ENCODE results near the gene SAMD4A. TPM values are rescaled to one million over a fixed set of nuclear protein-coding genes. Genes with fewer than 3 reads are reported as not detected.

SAMD4A gene
- total RNA-seq, 4 donors from 2014 or later, result 39.8 to 53.3 (median 48.0) TPM

- H3K27ac ChIP-seq, result no peak overlapping the region
- H3K4me1 ChIP-seq, result peaks cover 0 to 13% (median 4%) of the 10 kb centered on the region in 4 donors
- H3K36me3 ChIP-seq, result no peaks in the 10 kb centered on the region
- no peak for DNase-seq (ENCODE audit: low spot score in 2 of 2)
- H3K4me3 ChIP-seq, result no peak overlapping the region
- TF ChIP-seq CTCF (IDR thresholded peaks at IDR 0.05), result no peak
- no peak for TF ChIP-seq EP300 (IDR thresholded peaks at IDR 0.05)
- no peak for TF ChIP-seq POLR2A (IDR thresholded peaks at IDR 0.05)
- H3K9me3 ChIP-seq, result no peaks in the 10 kb centered on the region
- WGBS, 2 donors, result 63 to 69% methylated on average over 5 of the region's 5 CpGs
- H3K27me3 ChIP-seq, result no peaks in the 10 kb centered on the region
These were observed 157.9 kb downstream of the SAMD4A start for GRCh38 chr14:54724676-54725325.

DNA sequence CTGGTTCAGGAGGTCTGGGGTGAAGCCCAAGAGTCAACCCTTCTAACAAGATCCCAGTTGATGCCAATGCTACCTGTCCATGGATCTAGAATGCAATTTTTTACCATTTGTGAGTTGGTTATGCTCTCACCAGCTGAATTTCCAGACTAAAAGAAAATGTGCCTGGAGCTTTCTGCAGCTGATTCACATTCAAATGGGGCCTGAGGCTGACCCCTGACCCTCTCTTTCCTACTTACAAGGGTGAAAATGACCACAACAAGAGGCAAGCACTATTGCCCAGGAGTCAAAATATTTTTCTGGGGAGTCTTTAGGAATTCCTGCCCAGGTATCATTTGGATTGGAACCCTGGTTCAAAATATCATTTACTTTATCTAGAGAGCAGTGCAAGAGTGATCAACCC is 159.1 kb downstream of the SAMD4A start:
- Histone ChIP-seq H3K36me3 (no peaks in the 10 kb centered on the region), H3K4me1 (peaks cover 0 to 22% (median 5%) of the 10 kb centered on the region in 4 donors), H3K4me3 (no peak overlapping the region), H3K9me3 (no peaks in the 10 kb centered on the region), H3K27ac (no peak overlapping the region), H3K27me3 (no peaks in the 10 kb centered on the region)
- TF ChIP-seq POLR2A (IDR thresholded peaks at IDR 0.05) (no peak), EP300 (IDR thresholded peaks at IDR 0.05) (no peak), CTCF (IDR thresholded peaks at IDR 0.05) (no peak)
- no peak for DNase-seq (ENCODE audit: low spot score in 2 of 2)

DNA sequence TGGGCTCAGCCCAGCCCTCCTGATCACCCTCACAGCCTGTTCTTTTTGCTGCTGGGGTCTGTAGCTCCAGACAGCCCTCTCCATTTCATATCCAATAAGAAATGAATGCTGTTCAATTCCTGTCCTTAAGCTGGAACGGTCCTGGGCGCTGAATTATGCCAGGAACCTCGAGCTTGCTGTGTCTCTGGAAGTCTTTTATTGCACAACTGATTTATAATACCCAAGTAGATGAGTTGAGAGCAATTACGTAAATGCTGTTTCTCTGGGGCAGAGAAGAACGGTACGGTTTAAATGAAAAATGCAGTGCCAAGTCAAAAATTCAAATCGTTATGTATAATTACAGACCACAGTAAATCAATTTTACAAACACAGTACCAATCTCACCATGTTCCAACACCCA is 161.0 kb downstream of the SAMD4A start:
- H3K27ac ChIP-seq, result peak overlapping the region in 1 of 4 donors; percentile 6
- no peak overlapping the region for H3K4me3 ChIP-seq
- H3K27me3 ChIP-seq, result no peaks in the 10 kb centered on the region
- TF ChIP-seq POLR2A (IDR thresholded peaks at IDR 0.05), result no peak
- no peak for TF ChIP-seq CTCF (IDR thresholded peaks at IDR 0.05)
- peak in 1 of 2 donors; percentile 9 for TF ChIP-seq EP300 (IDR thresholded peaks at IDR 0.05)
- no peak for DNase-seq (ENCODE audit: low spot score in 2 of 2)
- no peaks in the 10 kb centered on the region for H3K9me3 ChIP-seq
- H3K36me3 ChIP-seq, result no peaks in the 10 kb centered on the region
- 72 to 87% methylated on average over 7 of the region's 7 CpGs for WGBS, 2 donors
- peaks cover 0 to 26% (median 5%) of the 10 kb centered on the region in 4 donors for H3K4me1 ChIP-seq

DNA sequence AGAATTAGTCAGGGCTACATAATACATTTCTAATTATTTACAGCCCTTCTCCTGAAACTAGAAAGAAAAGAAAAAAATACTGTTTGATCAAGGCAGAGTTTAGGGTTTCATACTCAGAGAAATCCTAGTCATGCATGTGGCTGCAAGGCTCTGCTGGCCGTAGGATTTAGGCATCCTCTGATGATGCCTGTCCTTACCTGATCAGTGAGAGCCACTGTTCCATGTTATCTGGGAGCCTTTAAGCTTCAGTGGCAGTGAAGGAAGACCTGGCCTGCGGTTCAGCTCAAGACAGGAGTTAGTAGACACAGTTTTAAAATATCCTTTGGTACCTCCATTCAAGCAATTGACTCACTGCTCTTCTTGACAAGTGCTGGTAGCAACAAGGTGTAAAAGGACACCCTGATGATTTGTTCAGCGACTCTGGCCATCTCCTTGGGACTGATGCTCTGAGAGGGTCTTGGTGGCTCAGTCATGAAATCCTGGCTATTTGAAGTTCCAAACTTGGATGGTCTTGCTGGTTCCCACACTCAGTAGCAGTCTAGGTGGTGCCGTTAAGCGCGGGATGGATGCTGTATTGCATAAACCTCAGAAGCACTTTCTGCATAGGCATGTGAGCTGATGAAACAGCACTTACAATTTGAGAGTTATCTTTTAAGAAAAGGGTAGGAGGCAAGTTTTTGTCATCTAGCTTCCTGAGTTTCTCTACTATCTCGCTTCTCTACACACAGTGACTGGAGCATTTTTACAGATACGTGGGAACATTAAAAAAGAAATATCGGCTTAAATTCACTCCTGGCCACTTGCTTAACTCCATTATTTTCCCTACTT is 162.0 kb downstream of the SAMD4A start:
- no peak overlapping the region for H3K4me3 ChIP-seq
- no peaks in the 10 kb centered on the region for H3K36me3 ChIP-seq
- H3K27ac ChIP-seq, result no peak overlapping the region
- H3K9me3 ChIP-seq, result no peaks in the 10 kb centered on the region
- H3K27me3 ChIP-seq, result no peaks in the 10 kb centered on the region
- 96 to 97% methylated on average over 9 of the region's 9 CpGs for WGBS, 2 donors
- DNase-seq (ENCODE audit: low spot score in 2 of 2), result no peak
- H3K4me1 ChIP-seq, result peaks cover 0 to 24% (median 5%) of the 10 kb centered on the region in 4 donors
- TF ChIP-seq EP300 (IDR thresholded peaks at IDR 0.05), result no peak
- TF ChIP-seq CTCF (IDR thresholded peaks at IDR 0.05), result no peak
- no peak for TF ChIP-seq POLR2A (IDR thresholded peaks at IDR 0.05)

Data from tibial nerve (tissue), 4 donors.